ENCODE results near the gene LRMDA. TPM values are rescaled to one million over a fixed set of nuclear protein-coding genes. Genes with fewer than 3 reads are reported as not detected.

Gene LRMDA
- total RNA-seq, 1 experiment from 2014 or later = 20.3 TPM

DNA sequence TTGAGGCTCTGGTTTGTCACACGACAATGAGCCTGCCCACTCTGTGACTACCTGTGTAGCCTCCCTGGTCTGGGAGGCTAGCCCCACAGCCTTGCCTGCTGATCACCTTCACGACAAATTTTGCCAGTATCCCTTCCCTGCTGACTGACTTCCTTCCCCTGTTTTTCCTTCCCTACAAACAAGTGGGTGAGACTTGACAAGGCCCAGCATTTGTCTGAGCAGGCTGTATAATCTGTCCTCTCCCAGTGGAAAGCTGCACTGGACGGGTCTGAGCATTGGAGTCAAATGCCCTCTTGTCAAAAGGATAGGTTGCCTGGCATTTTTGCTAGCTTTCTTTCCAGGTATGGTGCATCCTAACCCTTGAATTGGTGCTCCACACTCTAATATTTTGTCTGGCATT is 1117.7 kb downstream of the LRMDA start:
- in situ Hi-C loops (cut with HindIII; ENCODE audit: low pct_unique_long_range_greater_than_20kb, low sequenced_read_pairs) = no loop called here
- no peak for DNase-seq (ENCODE audit: low read depth)

- DNase-seq (ENCODE audit: low read depth) = no peak
- in situ Hi-C loops (cut with HindIII; ENCODE audit: low pct_unique_long_range_greater_than_20kb, low sequenced_read_pairs) = no loop called here
Measured at GRCh38 chr10:76550806-76551205, 1119.4 kb downstream of the LRMDA start.

DNA sequence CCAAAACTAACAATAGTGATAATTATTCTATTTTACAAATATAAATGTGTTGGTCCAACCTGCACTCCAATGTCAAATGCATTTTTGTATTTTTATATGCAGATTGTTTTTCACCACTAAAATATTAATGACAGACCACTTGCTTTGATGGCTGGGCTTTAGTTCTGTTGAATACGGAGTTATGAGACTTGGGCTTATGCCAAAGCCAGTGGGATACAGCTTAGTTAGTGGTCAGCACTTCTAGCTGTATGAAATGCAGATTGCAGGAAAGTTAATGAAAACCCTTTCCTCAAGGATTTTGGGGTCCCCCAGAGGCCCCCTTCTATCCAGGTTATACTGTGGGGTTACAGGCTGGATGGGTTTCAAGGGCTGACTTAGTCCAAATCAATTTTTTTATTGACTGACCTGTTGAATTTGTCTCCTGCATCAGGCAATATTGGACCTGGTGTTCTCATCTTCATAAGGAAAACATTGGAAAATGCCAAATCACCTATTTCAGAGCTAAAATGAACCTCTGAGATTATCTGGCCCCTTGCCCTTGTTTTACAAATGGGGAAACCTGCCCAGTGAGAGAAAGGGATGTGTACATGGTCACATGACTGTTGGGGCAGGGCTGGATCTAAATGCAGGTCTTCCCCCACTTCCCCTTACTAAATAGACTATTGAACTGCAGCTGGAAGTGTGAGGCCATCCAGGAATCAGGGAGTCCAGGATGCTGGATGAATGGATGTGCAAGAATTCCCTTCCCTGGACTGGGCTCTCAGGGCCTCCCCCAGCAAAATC is 1120.9 kb downstream of the LRMDA start:
- no peak for DNase-seq (ENCODE audit: low read depth)
- in situ Hi-C loops (cut with HindIII; ENCODE audit: low pct_unique_long_range_greater_than_20kb, low sequenced_read_pairs) = no loop called here

- DNase-seq (ENCODE audit: low read depth) = no peak
- in situ Hi-C loops (cut with HindIII; ENCODE audit: low pct_unique_long_range_greater_than_20kb, low sequenced_read_pairs) = no loop called here
Measured at GRCh38 chr10:76553263-76554032, 1122.0 kb downstream of the LRMDA start.

DNA sequence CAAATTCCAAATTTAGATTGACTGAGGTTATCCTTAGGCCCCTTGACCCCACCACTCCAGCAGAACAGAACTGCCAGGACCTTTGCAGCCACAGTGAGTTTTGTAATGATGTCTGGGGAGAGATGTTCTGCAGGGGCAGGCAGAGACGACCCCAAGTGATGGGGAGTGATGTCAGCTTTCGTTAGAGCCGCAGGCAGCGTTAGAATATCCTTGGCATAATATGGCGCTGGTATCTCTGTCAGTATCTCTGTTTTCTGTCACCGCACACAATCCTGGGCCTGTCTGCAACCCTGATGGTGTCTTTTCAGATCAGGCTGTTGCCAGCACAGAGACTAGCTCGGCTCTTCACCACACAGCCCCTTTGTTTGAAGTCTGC is 1122.6 kb downstream of the LRMDA start:
- no peak for DNase-seq (ENCODE audit: low read depth)
- in situ Hi-C loops (cut with HindIII; ENCODE audit: low pct_unique_long_range_greater_than_20kb, low sequenced_read_pairs) = no loop called here

- in situ Hi-C loops (cut with HindIII; ENCODE audit: low pct_unique_long_range_greater_than_20kb, low sequenced_read_pairs) = no loop called here
- DNase-seq (ENCODE audit: low read depth) = no peak
Measured at GRCh38 chr10:76554478-76554877, 1123.1 kb downstream of the LRMDA start.

DNA sequence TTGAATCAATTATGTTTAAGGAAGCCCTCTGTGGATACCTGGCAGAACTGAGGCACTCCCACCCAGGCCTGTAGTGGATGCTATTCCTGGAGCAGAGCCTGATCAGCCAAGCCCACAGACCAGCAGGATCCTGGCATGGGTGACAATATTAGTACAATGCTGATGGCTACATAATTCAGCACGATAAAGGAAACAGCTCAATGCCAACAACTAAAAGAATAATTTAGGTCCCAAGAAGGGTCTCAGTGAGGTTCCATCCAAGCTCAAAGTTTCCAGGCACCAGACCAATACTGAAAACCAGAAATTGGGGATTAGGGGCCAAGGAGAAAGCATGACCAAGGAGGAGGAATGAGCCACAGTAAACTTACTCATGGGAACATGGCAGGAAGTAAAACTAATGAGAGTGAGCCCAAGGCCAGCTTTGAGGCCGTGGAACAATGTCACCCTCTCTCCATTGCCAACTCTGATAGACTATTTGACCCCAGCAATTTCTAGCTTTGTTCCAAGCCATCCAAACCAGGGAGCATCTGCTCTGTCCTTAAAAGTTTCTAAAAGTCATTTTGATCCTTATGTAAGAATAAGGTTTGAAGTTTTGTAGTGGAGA is 1123.7 kb downstream of the LRMDA start:
- in situ Hi-C loops (cut with HindIII; ENCODE audit: low pct_unique_long_range_greater_than_20kb, low sequenced_read_pairs) = no loop called here
- no peak for DNase-seq (ENCODE audit: low read depth)

- in situ Hi-C loops (cut with HindIII; ENCODE audit: low pct_unique_long_range_greater_than_20kb, low sequenced_read_pairs) = no loop called here
- no peak for DNase-seq (ENCODE audit: low read depth)
Measured at GRCh38 chr10:76557366-76557765, 1125.9 kb downstream of the LRMDA start.

- in situ Hi-C loops (cut with HindIII; ENCODE audit: low pct_unique_long_range_greater_than_20kb, low sequenced_read_pairs) = no loop called here
- peak; percentile 61 for DNase-seq (ENCODE audit: low read depth)
Measured at GRCh38 chr10:76558586-76558985, 1127.2 kb downstream of the LRMDA start.

DNA sequence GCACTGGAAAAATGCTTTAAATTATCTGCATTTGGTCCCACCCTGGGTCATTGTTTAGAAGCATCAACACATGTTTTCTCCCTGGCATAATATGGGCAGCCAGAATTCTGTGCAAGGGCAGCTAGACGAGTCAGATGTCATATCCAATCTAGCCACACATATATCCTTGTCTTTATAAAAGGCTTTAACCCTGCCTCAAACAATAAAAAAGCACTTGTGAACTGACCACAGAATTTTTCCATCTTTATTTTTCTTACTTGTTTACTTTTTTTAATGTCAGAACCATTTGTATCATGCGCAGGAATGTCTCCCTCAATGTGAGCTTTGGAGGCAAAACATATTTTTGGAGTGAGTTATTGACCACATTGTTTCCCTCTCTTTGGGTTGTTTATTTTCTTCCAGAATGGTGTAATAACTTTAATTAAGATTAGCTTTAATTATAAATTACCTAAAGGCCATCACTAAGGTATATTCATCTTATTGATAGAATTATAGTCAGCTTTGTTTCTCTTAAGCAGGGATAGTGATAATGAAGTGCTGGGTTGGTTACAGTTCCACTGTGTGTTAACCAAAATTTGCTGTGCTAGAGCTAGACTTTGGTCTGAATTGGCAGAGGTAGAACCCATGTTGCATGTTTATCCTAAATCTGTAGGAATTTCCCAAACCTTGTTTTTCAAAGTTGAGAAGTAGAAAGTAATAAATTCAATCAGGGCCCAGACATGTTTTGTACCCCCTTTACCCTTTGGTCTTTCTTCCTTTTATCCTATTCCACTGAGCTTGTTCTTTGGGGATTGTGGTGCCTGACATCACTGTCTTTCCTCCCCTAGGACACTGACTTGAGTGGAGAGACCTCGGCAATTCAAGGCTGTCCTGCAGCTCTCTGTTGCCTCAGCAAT is 1127.8 kb downstream of the LRMDA start:
- in situ Hi-C loops (cut with HindIII; ENCODE audit: low pct_unique_long_range_greater_than_20kb, low sequenced_read_pairs) = no loop called here
- DNase-seq (ENCODE audit: low read depth) = peak; percentile 70

- in situ Hi-C loops (cut with HindIII; ENCODE audit: low pct_unique_long_range_greater_than_20kb, low sequenced_read_pairs) = no loop called here
- no peak for DNase-seq (ENCODE audit: low read depth)
Measured at GRCh38 chr10:76559892-76560220, 1128.4 kb downstream of the LRMDA start.

- DNase-seq (ENCODE audit: low read depth) = no peak
- in situ Hi-C loops (cut with HindIII; ENCODE audit: low pct_unique_long_range_greater_than_20kb, low sequenced_read_pairs) = no loop called here
Measured at GRCh38 chr10:76560338-76560737, 1128.9 kb downstream of the LRMDA start.

- in situ Hi-C loops (cut with HindIII; ENCODE audit: low pct_unique_long_range_greater_than_20kb, low sequenced_read_pairs) = no loop called here
- DNase-seq (ENCODE audit: low read depth) = no peak
Measured at GRCh38 chr10:76563286-76563685, 1131.9 kb downstream of the LRMDA start.

GRCh38 chr10:76572021-76572420 is 1140.6 kb downstream of the LRMDA start:
- in situ Hi-C loops (cut with HindIII; ENCODE audit: low pct_unique_long_range_greater_than_20kb, low sequenced_read_pairs) = no loop called here
- DNase-seq (ENCODE audit: low read depth) = no peak

- no peak for DNase-seq (ENCODE audit: low read depth)
- in situ Hi-C loops (cut with HindIII; ENCODE audit: low pct_unique_long_range_greater_than_20kb, low sequenced_read_pairs) = no loop called here
Measured at GRCh38 chr10:76576276-76576962, 1145.0 kb downstream of the LRMDA start.

DNA sequence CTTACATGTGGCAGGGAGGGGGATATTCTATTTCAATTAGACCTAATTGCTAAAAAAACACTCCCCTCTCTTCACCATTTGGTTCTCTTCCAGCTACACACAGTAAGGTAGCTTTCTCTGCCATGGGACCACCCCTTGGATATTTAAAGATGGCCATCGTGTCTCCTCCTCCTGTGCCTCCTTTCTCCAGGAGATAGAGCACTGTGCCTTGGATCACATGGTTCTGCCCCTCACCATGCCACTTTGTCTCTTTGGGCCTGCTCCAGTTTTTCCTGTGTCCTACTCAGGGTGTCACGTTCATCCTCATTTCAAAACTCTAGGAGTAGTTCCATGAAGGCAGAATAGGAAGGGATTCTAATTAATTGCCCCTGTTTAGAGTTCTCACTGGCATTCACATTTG is 1146.0 kb downstream of the LRMDA start:
- DNase-seq (ENCODE audit: low read depth) = no peak
- in situ Hi-C loops (cut with HindIII; ENCODE audit: low pct_unique_long_range_greater_than_20kb, low sequenced_read_pairs) = no loop called here

DNA sequence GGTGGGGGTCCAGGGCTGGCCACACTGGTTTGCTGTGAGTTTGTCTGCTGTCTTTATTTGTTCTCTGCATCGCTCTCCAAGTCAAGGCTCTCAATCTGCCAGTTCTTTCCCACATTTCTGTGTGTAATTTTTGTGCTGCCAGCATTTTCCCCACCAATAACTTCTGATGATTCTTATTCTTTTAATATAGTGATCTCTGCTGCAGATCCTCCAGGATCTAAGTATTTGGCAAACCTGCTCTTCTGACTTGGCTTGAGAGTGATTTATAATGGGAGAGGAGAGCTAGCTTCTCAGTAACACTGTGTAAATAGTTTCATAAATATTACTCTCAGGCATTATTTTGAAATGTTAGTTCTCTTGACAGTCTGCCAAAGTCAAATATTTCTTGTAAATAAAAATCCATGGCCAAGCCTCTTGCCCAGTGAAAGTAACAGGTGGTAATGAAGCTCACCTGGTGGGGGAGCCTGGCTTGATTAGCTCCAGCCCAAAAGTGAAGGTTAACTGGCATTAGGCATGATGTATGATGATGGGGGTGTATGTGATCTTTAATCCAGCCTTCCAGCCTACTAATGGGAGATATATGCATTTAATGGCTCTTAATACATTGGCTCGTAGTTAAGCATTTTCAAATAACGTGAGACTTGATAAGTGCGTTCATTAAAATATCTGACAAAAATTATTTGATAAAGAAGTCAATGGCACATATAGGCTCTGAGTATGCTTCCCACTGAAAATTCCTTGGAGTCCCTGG is 1150.3 kb downstream of the LRMDA start:
- DNase-seq (ENCODE audit: low read depth) = no peak
- in situ Hi-C loops (cut with HindIII; ENCODE audit: low pct_unique_long_range_greater_than_20kb, low sequenced_read_pairs) = no loop called here
